MCF 10A (cell line): ENCODE results near the gene PLXDC1. TPM values are rescaled to one million over a fixed set of nuclear protein-coding genes. Genes with fewer than 3 reads are reported as not detected.
"Not testable (repeated sequence)": the region's sequence is repeated elsewhere in the genome, so short reads cannot be mapped to it uniquely, and the experiment has no call there.

Source experiments
- BruUV-seq: library from RNA; stranded (reverse); fragments of 400-500 nt; replicated peaks from 2 replicates; lab custom pipeline; 2021; lab: Mats Ljungman, UMichigan
- CTCF ChIA-PET: fragments of 300-600 bp; sonication (Branson Sonifier 250); formaldehyde crosslinking; extraction: SDS; loops from one replicate; lab custom pipeline; 2021; ENCODE audit warnings: antibody characterized with exemption, inconsistent platforms; lab: Yijun Ruan, JAX
- POLR2A ChIA-PET: fragments of 300-600, 350-650 bp; sonication (Branson Sonifier 250); formaldehyde crosslinking; extraction: SDS; loops from one replicate; lab custom pipeline; 2020; ENCODE audit warnings: antibody characterized with exemption, inconsistent platforms; lab: Yijun Ruan, JAX
- DNase-seq: peaks from one replicate; pipeline ENCODE4 v3.0.0-alpha.2; 2018; ENCODE audit not compliant: unreplicated experiment
- H3K27ac Mint-ChIP-seq: one replicate; pipeline ENCODE4 v1.8.0; 2022; ENCODE audit warnings: mild to moderate bottlenecking, low read depth, mixed read lengths; ENCODE audit not compliant: unreplicated experiment
- H3K27me3 Mint-ChIP-seq: one replicate; pipeline ENCODE4 v1.8.0; 2022; ENCODE audit warnings: mixed read lengths; ENCODE audit not compliant: insufficient read depth, unreplicated experiment
- H3K36me3 Mint-ChIP-seq: one replicate; pipeline ENCODE4 v1.8.0; 2022; ENCODE audit warnings: mild to moderate bottlenecking, moderate library complexity, mixed read lengths; ENCODE audit not compliant: insufficient read depth, unreplicated experiment
- H3K4me1 Mint-ChIP-seq: one replicate; pipeline ENCODE4 v1.8.0; 2022; ENCODE audit warnings: mixed read lengths; ENCODE audit not compliant: insufficient read depth, unreplicated experiment
- H3K4me3 Mint-ChIP-seq: one replicate; pipeline ENCODE4 v1.8.0; 2022; ENCODE audit warnings: mild to moderate bottlenecking, moderate library complexity, mixed read lengths; ENCODE audit not compliant: unreplicated experiment
- H3K9me3 Mint-ChIP-seq: one replicate; pipeline ENCODE4 v1.8.0; 2022; ENCODE audit warnings: mixed read lengths; ENCODE audit not compliant: unreplicated experiment
- CTCF ChIP-seq: fragments of 200-600 bp; IDR thresholded peaks from one replicate; pipeline ENCODE4 v1.8.0; 2022; ENCODE audit warnings: antibody characterized with exemption, mild to moderate bottlenecking; ENCODE audit not compliant: unreplicated experiment
- intact Hi-C: fragments of 100-400 bp; cut with micrococcal nuclease; formaldehyde crosslinking; loops from 2 replicates; pipeline ENCODE4 v1.14.1; 2022
- total RNA-seq: library from RNA; stranded (reverse); gene quantifications from 2 replicates; pipeline ENCODE4 v1.2.3, GENCODE V29; 2022

Gene PLXDC1
- total RNA-seq, 1 experiment from 2014 or later, result 0.61 TPM

- TF ChIP-seq CTCF, result no peak
- Mint-ChIP-seq H3K4me1 (peaks cover 6% of the 10 kb centered on the region), H3K9me3 (no peaks in the 10 kb centered on the region), H3K36me3 (no peaks in the 10 kb centered on the region), H3K4me3 (no peak overlapping the region), H3K27me3 (peaks cover 12% of the 10 kb centered on the region), H3K27ac (no peak overlapping the region)
- CTCF ChIA-PET, result interaction anchor here (0.6 to 2.3 kb wide), 3 partner anchors 30 to 53 kb away, joined by 3 to 8 read pairs (median 3); no protein-coding TSS in a partner anchor
- no TSS peak for BruUV-seq
- DNase-seq, result no peak
- intact Hi-C loops, result no loop called here
- POLR2A ChIA-PET, result interaction anchor here (1.4 kb wide), 1 partner anchor 10 kb away, joined by 3 read pairs; no protein-coding TSS in a partner anchor
Observed at GRCh38 chr17:39028690-39029089, 122.7 kb downstream of the PLXDC1 start.

GRCh38 chr17:39027455-39028035 lies 123.9 kb downstream of the PLXDC1 start:
- BruUV-seq, result no TSS peak
- Mint-ChIP-seq H3K4me1 (peaks cover 6% of the 10 kb centered on the region), H3K9me3 (no peaks in the 10 kb centered on the region), H3K27me3 (peaks cover under 1% of the 10 kb centered on the region), H3K4me3 (peak overlapping the region; percentile 70), H3K36me3 (no peaks in the 10 kb centered on the region), H3K27ac (no peak overlapping the region)
- POLR2A ChIA-PET, result interaction anchor here (0.7 kb wide), 1 partner anchor 1227 kb away, joined by 4 read pairs; no protein-coding TSS in a partner anchor
- no peak for TF ChIP-seq CTCF
- CTCF ChIA-PET, result interaction anchor here (0.6 kb wide), 1 partner anchor 126 kb away, joined by 3 read pairs; no protein-coding TSS in a partner anchor
- intact Hi-C loops, result no loop called here
- no peak for DNase-seq

GRCh38 chr17:39026980-39027451 lies 124.4 kb downstream of the PLXDC1 start:
- POLR2A ChIA-PET, result no interaction called here
- H3K4me1 Mint-ChIP-seq, result peaks cover 6% of the 10 kb centered on the region
- CTCF ChIA-PET, result no interaction called here
- intact Hi-C loops, result no loop called here
- TF ChIP-seq CTCF, result no peak
- peak overlapping the region; percentile 70 for H3K4me3 Mint-ChIP-seq
- no peaks in the 10 kb centered on the region for H3K27me3 Mint-ChIP-seq
- no TSS peak for BruUV-seq
- no peaks in the 10 kb centered on the region for H3K36me3 Mint-ChIP-seq
- DNase-seq, result peak; percentile 55
- no peak overlapping the region for H3K27ac Mint-ChIP-seq
- no peaks in the 10 kb centered on the region for H3K9me3 Mint-ChIP-seq

GRCh38 chr17:39026346-39026745 lies 125.1 kb downstream of the PLXDC1 start:
- BruUV-seq, intact Hi-C loops, H3K36me3 Mint-ChIP-seq, H3K27me3 Mint-ChIP-seq, DNase-seq, H3K27ac Mint-ChIP-seq, POLR2A ChIA-PET, H3K4me1 Mint-ChIP-seq, CTCF ChIA-PET, H3K9me3 Mint-ChIP-seq: not testable (repeated sequence)
- H3K4me3 Mint-ChIP-seq, result peak overlapping the region; percentile 70
